HFF-Myc (cell line): ENCODE results near the gene SULT1B1.

Experiments
- DNase-seq: peaks from one replicate; pipeline ENCODE4 v3.0.0-alpha.2; 2011; ENCODE audit warnings: low read depth; ENCODE audit errors: extremely low read depth
- H3K4me3 ChIP-seq: replicated peaks from 2 replicates; pipeline ENCODE4 v1.5.1; 2011; ENCODE audit warnings: low read depth, mild to moderate bottlenecking, control low read depth, low read length
- TF ChIP-seq, protein P1 (sequence below): IDR thresholded peaks from 2 replicates; pipeline ENCODE4 v1.5.1; 2012; ENCODE audit warnings: mild to moderate bottlenecking, low read depth, low read length, control low read depth; ENCODE audit errors: missing control alignments

Gene SULT1B1

DNA sequence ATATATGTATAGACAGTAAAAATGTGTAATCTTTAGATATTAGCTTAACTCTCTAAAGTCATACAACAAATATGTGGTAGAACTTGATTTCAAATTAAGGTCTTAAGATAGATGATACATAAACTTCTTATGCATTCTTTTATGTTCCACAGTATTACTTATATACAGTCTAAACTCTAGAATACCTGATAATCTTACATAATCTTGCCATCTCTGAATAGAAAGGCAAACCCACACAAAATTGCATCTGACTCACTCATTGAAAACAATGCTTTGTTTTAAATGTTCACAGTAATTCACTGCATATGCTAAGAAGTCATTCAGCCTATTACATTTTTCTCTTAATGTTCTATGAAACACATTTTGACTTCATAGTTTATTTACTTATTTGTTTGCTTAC is 10.1 kb downstream of the SULT1B1 start:
- no peak overlapping the region for H3K4me3 ChIP-seq
- TF ChIP-seq, protein P1, sequence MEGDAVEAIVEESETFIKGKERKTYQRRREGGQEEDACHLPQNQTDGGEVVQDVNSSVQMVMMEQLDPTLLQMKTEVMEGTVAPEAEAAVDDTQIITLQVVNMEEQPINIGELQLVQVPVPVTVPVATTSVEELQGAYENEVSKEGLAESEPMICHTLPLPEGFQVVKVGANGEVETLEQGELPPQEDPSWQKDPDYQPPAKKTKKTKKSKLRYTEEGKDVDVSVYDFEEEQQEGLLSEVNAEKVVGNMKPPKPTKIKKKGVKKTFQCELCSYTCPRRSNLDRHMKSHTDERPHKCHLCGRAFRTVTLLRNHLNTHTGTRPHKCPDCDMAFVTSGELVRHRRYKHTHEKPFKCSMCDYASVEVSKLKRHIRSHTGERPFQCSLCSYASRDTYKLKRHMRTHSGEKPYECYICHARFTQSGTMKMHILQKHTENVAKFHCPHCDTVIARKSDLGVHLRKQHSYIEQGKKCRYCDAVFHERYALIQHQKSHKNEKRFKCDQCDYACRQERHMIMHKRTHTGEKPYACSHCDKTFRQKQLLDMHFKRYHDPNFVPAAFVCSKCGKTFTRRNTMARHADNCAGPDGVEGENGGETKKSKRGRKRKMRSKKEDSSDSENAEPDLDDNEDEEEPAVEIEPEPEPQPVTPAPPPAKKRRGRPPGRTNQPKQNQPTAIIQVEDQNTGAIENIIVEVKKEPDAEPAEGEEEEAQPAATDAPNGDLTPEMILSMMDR, result no peak
- DNase-seq, result no peak

DNA sequence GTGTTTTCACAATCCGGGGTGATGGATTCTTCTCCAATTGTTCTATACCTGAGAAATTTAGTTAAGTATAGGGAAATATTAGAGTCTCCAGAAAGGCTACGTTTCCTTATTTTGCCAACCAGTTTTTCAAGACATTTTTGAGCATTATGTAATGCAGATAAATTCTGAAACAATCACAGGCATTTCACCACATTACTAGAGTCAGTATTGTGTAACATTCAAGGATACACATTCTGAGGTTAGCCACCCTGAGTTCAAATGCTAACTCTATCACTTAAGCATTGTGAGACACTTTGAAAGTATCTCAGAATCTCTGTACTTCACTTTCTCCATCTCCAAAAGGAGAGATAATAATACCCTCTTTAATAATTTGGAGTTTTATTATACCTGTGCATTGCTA is 10.6 kb downstream of the SULT1B1 start:
- TF ChIP-seq, protein P1, result no peak
- DNase-seq, result no peak
- no peak overlapping the region for H3K4me3 ChIP-seq

DNA sequence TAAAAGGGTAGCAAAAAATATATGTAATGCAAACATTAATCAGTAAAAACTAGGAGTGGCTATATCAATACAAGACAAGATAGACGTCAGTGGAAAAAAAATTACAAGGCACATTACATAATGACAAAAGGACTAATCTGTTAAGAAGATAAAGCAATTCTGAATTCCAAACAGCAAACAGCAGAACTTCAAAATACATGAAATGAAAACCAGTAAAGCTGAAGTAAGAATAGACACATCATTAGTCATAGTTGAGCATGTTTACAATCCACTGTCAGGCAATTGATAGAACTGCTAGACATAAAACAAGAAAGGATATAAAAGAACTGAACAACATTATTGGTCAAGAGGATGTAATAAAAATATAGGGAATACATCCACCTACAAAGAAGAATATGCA is 12.2 kb downstream of the SULT1B1 start:
- no peak overlapping the region for H3K4me3 ChIP-seq
- no peak for DNase-seq
- TF ChIP-seq, protein P1, result no peak

DNA sequence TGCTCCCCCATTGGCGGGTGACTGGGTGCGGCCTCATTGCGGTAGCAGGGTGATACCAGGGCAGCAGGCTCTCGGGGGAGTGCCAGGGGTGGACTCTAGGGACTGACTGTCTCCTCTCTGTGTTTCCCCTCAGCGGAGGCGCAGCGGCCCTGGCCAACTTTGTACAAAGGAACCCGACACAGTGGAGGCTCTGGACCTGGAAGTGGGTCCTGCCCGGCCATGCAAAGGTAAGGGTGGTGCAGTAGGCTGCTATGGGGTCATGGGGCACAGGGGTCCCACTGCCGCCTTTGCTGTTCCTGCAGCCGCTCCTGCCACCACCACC is 16.3 kb downstream of the SULT1B1 start:
- DNase-seq, result no peak
- H3K4me3 ChIP-seq, result no peak overlapping the region
- TF ChIP-seq, protein P1, result no peak

DNA sequence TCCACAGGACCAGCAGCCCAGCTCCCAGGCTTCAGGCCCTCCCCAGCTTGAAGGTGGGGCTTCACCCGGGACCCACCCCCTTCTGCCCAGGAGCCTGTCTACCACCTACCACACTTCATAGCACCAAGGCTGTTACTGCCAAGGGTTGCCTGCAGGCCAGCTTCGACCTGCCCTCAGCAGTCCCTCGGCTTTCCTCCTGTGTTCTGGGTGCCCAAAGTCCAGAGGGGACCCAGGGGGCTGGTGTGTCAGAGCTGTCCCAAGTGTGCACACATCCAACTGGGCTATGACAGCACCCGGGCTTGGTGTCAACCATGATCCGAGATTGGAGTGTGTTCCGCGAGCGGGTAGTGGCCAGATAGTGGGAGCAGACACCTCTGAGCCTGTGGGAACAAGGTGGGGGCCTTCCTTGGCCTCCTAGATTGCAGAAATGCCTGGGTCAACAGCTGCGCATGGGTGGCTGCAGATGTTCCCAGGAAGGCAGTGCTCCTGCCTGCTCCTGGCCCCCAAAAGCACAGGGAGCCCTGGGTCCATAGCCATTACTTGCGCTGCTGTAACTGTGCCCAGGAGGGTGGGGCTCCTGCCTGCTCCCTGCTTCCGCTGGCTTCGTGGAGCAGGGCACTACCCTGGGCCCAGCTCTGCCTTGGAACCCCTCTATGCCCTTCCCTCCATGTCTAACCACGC is 16.8 kb downstream of the SULT1B1 start:
- DNase-seq, result no peak
- TF ChIP-seq, protein P1, result no peak

DNA sequence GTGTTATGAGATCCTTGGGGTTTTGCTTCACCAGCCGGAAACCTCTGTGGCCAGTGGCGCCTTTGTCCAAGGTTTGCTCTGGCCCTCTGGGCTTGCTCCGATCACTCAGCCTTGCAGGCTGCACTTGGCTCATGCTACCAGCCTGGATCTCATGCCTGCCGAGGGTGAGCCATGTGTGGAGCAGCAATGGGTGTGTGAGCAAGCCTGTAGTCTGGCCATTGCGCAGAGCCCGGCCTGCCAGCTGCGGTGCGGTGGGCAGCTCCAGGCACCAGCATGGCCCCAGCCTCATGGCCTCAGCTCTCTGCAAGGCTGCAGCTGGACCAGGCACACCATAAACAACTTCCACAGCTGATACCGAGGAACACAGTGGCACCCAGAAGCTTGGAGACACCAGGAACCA is 17.8 kb downstream of the SULT1B1 start:
- H3K4me3 ChIP-seq, result no peak overlapping the region
- TF ChIP-seq, protein P1, result no peak
- DNase-seq, result no peak

More for the DNA sequence above, 16.8 kb downstream of the SULT1B1 start:
- no peak overlapping the region for H3K4me3 ChIP-seq

DNA sequence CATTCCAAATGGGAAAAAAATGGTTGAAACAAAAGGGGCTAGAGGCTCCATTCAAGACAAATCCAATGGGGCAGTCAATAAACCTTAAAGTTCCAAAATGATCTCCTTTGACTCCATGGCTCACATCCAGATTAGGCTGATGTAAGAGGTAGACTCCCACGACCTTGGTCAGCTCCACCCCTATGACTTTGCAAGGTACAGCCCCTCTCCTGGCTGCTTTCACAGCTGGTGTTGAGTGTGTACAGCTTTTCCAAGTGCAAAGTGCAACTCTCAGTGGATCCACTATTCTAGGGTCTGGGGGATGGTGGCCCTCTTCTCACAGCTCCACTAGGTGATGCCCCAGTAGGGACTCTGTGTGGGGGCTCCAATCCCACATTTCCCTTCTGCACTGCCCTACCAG is 21.5 kb downstream of the SULT1B1 start:
- TF ChIP-seq, protein P1, result no peak
- no peak for DNase-seq
- no peak overlapping the region for H3K4me3 ChIP-seq
